GM19035 (cell line): ENCODE measurements around the gene SUGT1.
"Not testable (repeated sequence)": the region's sequence is repeated elsewhere in the genome, so short reads cannot be mapped to it uniquely, and the experiment has no call there.

Experiments
- ATAC-seq: cut with Tn5 transposase; IDR thresholded peaks from one replicate; pipeline ENCODE4 v1.9.1; 2021; ENCODE audit not compliant: unreplicated experiment

SUGT1 gene

GRCh38 chr13:52652196-52652979 is at the start of gene SUGT1:
Gene SUGT1, plus strand, starts transcription at chr13:52652836. Its CDS starts 85 bp downstream, at chr13:52652921.
- ATAC-seq: peak; percentile 94

GRCh38 chr13:52603316-52603715 is 49.3 kb upstream of the SUGT1 start:
- ATAC-seq: not testable (repeated sequence)

GRCh38 chr13:52606126-52606525 is 46.5 kb upstream of the SUGT1 start:
- not testable (repeated sequence) for ATAC-seq

- ATAC-seq: not testable (repeated sequence)
Measured at GRCh38 chr13:52606795-52607194, 45.8 kb upstream of the SUGT1 start.

GRCh38 chr13:52608184-52608583 is 44.5 kb upstream of the SUGT1 start:
- ATAC-seq: not testable (repeated sequence)

- ATAC-seq: not testable (repeated sequence)
Measured at GRCh38 chr13:52609013-52609606, 43.5 kb upstream of the SUGT1 start.

GRCh38 chr13:52610158-52610557 is 42.5 kb upstream of the SUGT1 start:
- not testable (repeated sequence) for ATAC-seq

GRCh38 chr13:52615134-52615801 is 37.4 kb upstream of the SUGT1 start:
- no peak for ATAC-seq

GRCh38 chr13:52615812-52616211 is 36.8 kb upstream of the SUGT1 start:
- no peak for ATAC-seq

- ATAC-seq: peak; percentile 95
Measured at GRCh38 chr13:52617070-52618060, 35.3 kb upstream of the SUGT1 start.

GRCh38 chr13:52631083-52631690 is 21.4 kb upstream of the SUGT1 start:
- ATAC-seq: not testable (repeated sequence)

GRCh38 chr13:52638666-52639328 is 13.8 kb upstream of the SUGT1 start:
- ATAC-seq: no peak

GRCh38 chr13:52642131-52642530 is 10.5 kb upstream of the SUGT1 start, which contains the start of gene HNRNPA1L2:
Gene HNRNPA1L2, plus strand, starts transcription at chr13:52642431. Its CDS starts 62 bp downstream, at chr13:52642493.
- ATAC-seq: no peak

GRCh38 chr13:52644108-52644507 is 8.5 kb upstream of the SUGT1 start:
- no peak for ATAC-seq

GRCh38 chr13:52646967-52647366 is 5.7 kb upstream of the SUGT1 start:
- ATAC-seq: no peak

GRCh38 chr13:52650731-52651130 is 1.9 kb upstream of the SUGT1 start:
- no peak for ATAC-seq

GRCh38 chr13:52651897-52652195 is 790 bp upstream of the SUGT1 start:
- no peak for ATAC-seq

GRCh38 chr13:52652980-52653303 is 306 bp downstream of the SUGT1 start:
- peak; percentile 42 for ATAC-seq

- no peak for ATAC-seq
Measured at GRCh38 chr13:52659340-52659739, 6.7 kb downstream of the SUGT1 start.

- ATAC-seq: no peak
Measured at GRCh38 chr13:52664272-52664671, 11.6 kb downstream of the SUGT1 start.
